Endothelial cell of umbilical vein (primary cell): ENCODE results near the gene NKX3-2. TPM values are rescaled to one million over a fixed set of nuclear protein-coding genes. Genes with fewer than 3 reads are reported as not detected.

Experiments used
- BruUV-seq: library from RNA; stranded (reverse); fragments of 400-500 nt; replicated peaks from 2 replicates; lab custom pipeline; 2021; lab: Mats Ljungman, UMichigan
- CTCF ChIA-PET: fragments of 300-600, 350-600 bp; sonication (Branson Sonifier 250); formaldehyde crosslinking; loops from one replicate; lab custom pipeline; 2021; ENCODE audit warnings: antibody characterized with exemption, inconsistent platforms; lab: Charles Lee
- POLR2A ChIA-PET: fragments of 300-600, 350-600 bp; sonication (Branson Sonifier 250); formaldehyde crosslinking; loops from one replicate; lab custom pipeline; 2021; ENCODE audit warnings: antibody characterized with exemption, inconsistent platforms; lab: Charles Lee
- DNase-seq: peaks from one replicate; pipeline ENCODE4 v3.0.0-alpha.2; 2011; ENCODE audit warnings: low read depth, low spot score
- FAIRE-seq: peaks from 2 replicates; lab custom pipeline; 2011; peaks lifted over from hg19 to GRCh38; lab: Jason Lieb, UNC
- H2AFZ ChIP-seq: 2 replicates; pipeline ENCODE4 v1.6.0; 2012; ENCODE audit warnings: low read depth, low read length, control low read depth, inconsistent platforms
- H3K27ac ChIP-seq: 2 replicates; pipeline ENCODE4 v1.5.1; 2011; ENCODE audit warnings: low read depth, mild to moderate bottlenecking, control low read depth, low read length, moderate library complexity; ENCODE audit not compliant: insufficient read depth
- H3K27me3 ChIP-seq, 2 experiments: 2 replicates each; pipeline versions ENCODE4 v1.6.0 to v1.6.1; 2011; ENCODE audit warnings: low read length in 2 of 2, mixed read lengths in 1 of 2; ENCODE audit not compliant: control insufficient read depth in 2 of 2, insufficient read depth in 2 of 2
- H3K36me3 ChIP-seq, 2 experiments: 2 replicates in 1 of 2; 3 replicates in 1 of 2; pipeline ENCODE4 v1.5.1; 2011; ENCODE audit warnings: low read length in 2 of 2, mild to moderate bottlenecking in 1 of 2, moderate library complexity in 1 of 2; ENCODE audit not compliant: control insufficient read depth in 2 of 2, insufficient read depth in 2 of 2; ENCODE audit errors: extremely low read depth in 1 of 2
- H3K4me1 ChIP-seq: 3 replicates; pipeline ENCODE4 v1.5.1; 2011; ENCODE audit warnings: mild to moderate bottlenecking, low read length; ENCODE audit not compliant: control insufficient read depth, insufficient read depth; ENCODE audit errors: extremely low read depth
- H3K4me2 ChIP-seq: 2 replicates; pipeline ENCODE4 v1.6.1; 2011; ENCODE audit warnings: low read length, control low read depth, mixed read lengths; ENCODE audit not compliant: insufficient read depth
- H3K4me3 ChIP-seq, 3 experiments: fragments of 200-600 bp in 1 of 3; sonication (generic), shearing (Covaris generic) in 1 of 3; replicated peaks in 1 of 3; 2 replicates each; pipeline ENCODE4 v1.5.1; 2011 to 2016; ENCODE audit warnings: control low read depth in 3 of 3, low read length in 3 of 3, mild to moderate bottlenecking in 2 of 3, inconsistent platforms in 1 of 3, low read depth in 1 of 3, moderate library complexity in 1 of 3; ENCODE audit not compliant: insufficient read depth in 1 of 3
- H3K79me2 ChIP-seq: 2 replicates; pipeline ENCODE4 v1.6.0; 2012; ENCODE audit warnings: low read length, inconsistent platforms; ENCODE audit not compliant: control insufficient read depth, insufficient read depth
- H3K9ac ChIP-seq: replicated peaks from 2 replicates; pipeline ENCODE3; 2011; ENCODE audit warnings: low read length, control low read depth; ENCODE audit not compliant: insufficient read depth; ENCODE audit errors: extremely low read depth
- H3K9me1 ChIP-seq: replicated peaks from 3 replicates; pipeline ENCODE4 v1.6.0; 2011; ENCODE audit warnings: mild to moderate bottlenecking, low read length; ENCODE audit not compliant: control insufficient read depth, insufficient read depth; ENCODE audit errors: extremely low read depth
- H3K9me3 ChIP-seq: replicated peaks from 2 replicates; pipeline ENCODE4 v1.5.1; 2012; ENCODE audit warnings: low read length, inconsistent platforms; ENCODE audit not compliant: control insufficient read depth, insufficient read depth
- H4K20me1 ChIP-seq: replicated peaks from 2 replicates; pipeline ENCODE3; 2011; ENCODE audit warnings: mild to moderate bottlenecking, low read length; ENCODE audit not compliant: control insufficient read depth, insufficient read depth; ENCODE audit errors: extremely low read depth
- EZH2 ChIP-seq: IDR thresholded peaks from 2 replicates; pipeline ENCODE4 v1.6.1; 2012; ENCODE audit warnings: borderline replicate concordance, low read depth, mild to moderate bottlenecking, moderate library complexity, low read length, inconsistent platforms; ENCODE audit not compliant: severe bottlenecking
- JUN ChIP-seq: IDR thresholded peaks from 2 replicates; pipeline ENCODE4 v1.6.1; 2011; ENCODE audit warnings: borderline replicate concordance, low read depth; ENCODE audit not compliant: insufficient read length, insufficient read depth
- dilution Hi-C: fragments of 300-500 bp; cut with MboI; formaldehyde crosslinking; loops from one replicate; pipeline ENCODE4 v1.15.0; 2019; ENCODE audit warnings: low sequenced_read_pairs; ENCODE audit not compliant: extremely low pct_ligation_motif_present
- intact Hi-C: fragments of 100-400 bp; cut with micrococcal nuclease; formaldehyde crosslinking; loops from one replicate; pipeline ENCODE4 v1.10.0; 2022
- polyA plus RNA-seq, 4 experiments: library from polyadenylated mRNA; depleted of rRNA in 3 of 4; stranded (reverse) in 3 of 4; unstranded in 1 of 4; fragments of >200 nt; gene quantifications; 2 replicates each; pipeline versions ENCODE4 v1.2.1 to v1.2.3, GENCODE V29; 2011 to 2012; ENCODE audit warnings: missing spikeins in 1 of 4
- total RNA-seq: library from RNA; stranded (reverse); gene quantifications from 2 replicates; pipeline ENCODE4 v1.2.3, GENCODE V29; 2021
- TF ChIP-seq, protein P1 (sequence below), 2 donors: IDR thresholded peaks; 1 replicate in 1 of 2; 2 replicates in 1 of 2; pipeline ENCODE4 v1.5.1; 2011; ENCODE audit warnings: low read length in 2 of 2, mild to moderate bottlenecking in 2 of 2, moderate library complexity in 2 of 2, control low read depth in 1 of 2, inconsistent platforms in 1 of 2, low read depth in 1 of 2; ENCODE audit not compliant: insufficient read depth in 1 of 2; ENCODE audit errors: extremely low read depth in 1 of 2
- TF ChIP-seq, protein P2 (sequence below): IDR thresholded peaks from 2 replicates; pipeline ENCODE4 v1.6.1; 2011; ENCODE audit not compliant: insufficient read depth, insufficient read length

NKX3-2 gene
- total and polyA plus RNA-seq, 2 donors (not counting 3 experiments of a cell fraction or from before 2014, with no cell fraction given) = not detected

DNA sequence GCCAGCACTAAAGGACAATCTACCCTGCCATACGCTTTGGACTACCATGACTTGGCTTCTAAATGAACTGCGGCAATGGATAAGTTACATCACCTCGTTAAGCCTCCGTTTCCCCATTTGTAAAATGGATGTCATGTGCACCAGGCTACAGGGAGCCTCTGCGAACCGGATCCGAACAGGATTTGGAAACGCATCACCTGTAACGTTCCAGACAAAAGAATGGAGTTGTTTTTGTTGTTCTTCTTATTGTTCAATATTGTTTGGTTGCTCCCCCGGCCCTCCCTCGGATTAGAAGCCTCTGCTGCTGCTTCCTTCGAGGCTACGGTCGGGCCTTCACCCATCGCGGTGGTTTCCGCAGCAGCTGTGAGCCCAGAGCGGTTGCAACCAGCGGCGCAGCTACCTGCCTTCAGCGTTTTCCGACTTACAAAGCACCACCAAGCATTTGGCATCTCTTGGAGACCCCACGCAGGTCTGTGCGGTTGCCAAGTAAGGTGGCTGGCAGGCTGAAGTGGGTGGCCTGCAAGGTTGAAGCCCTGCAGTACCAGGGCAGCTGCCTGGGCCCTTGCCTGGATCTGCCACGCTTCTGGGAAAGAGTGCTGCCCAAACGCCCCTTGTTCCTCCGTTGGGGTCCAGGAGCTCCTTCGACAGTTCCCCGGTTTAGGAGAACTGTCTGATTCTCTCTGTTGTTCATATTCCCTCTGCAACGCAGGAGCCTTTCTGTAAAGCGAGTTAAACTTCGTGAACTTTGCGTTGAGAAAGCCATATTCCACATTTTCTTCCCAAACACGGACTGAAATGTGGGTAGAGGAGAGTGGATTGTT is 7.1 kb downstream of the NKX3-2 start:
- dilution Hi-C loops (no loop called here), intact Hi-C loops (no loop called here)
- DNase-seq (no peak), FAIRE-seq (no peak)
- Histone ChIP-seq H3K4me1 (no peaks in the 10 kb centered on the region), H2AFZ (no peak overlapping the region), H3K4me2 (no peak overlapping the region), H4K20me1 (no peaks in the 10 kb centered on the region), H3K27me3 (peaks cover 97 to 99% of the 10 kb centered on the region in 2 experiments), H3K36me3 (no peaks in the 10 kb centered on the region), H3K27ac (no peak overlapping the region), H3K9me1 (no peaks in the 10 kb centered on the region), H3K4me3 (no peak overlapping the region), H3K9me3 (no peaks in the 10 kb centered on the region), H3K9ac (no peak overlapping the region), H3K79me2 (no peaks in the 10 kb centered on the region)
- TF ChIP-seq, protein P1, sequence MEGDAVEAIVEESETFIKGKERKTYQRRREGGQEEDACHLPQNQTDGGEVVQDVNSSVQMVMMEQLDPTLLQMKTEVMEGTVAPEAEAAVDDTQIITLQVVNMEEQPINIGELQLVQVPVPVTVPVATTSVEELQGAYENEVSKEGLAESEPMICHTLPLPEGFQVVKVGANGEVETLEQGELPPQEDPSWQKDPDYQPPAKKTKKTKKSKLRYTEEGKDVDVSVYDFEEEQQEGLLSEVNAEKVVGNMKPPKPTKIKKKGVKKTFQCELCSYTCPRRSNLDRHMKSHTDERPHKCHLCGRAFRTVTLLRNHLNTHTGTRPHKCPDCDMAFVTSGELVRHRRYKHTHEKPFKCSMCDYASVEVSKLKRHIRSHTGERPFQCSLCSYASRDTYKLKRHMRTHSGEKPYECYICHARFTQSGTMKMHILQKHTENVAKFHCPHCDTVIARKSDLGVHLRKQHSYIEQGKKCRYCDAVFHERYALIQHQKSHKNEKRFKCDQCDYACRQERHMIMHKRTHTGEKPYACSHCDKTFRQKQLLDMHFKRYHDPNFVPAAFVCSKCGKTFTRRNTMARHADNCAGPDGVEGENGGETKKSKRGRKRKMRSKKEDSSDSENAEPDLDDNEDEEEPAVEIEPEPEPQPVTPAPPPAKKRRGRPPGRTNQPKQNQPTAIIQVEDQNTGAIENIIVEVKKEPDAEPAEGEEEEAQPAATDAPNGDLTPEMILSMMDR (IDR thresholded peaks at IDR 0.05; ENCODE audit: extremely low read depth in 1 of 2, insufficient read depth in 1 of 2, low read depth in 1 of 2, low read length in 2 of 2) = no peak
- TF ChIP-seq, protein P2, sequence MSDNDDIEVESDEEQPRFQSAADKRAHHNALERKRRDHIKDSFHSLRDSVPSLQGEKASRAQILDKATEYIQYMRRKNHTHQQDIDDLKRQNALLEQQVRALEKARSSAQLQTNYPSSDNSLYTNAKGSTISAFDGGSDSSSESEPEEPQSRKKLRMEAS = no peak
- TF ChIP-seq JUN (no peak), EZH2 (peak; percentile 52)
- no TSS peak for BruUV-seq
- ChIA-PET POLR2A (no interaction called here), CTCF (interaction anchor here (2.1 kb wide), 1 partner anchor 11 kb away, joined by 6 read pairs; no protein-coding TSS in a partner anchor)
